ENCODE data around the gene CAPZB.

Gene CAPZB

GRCh38 chr1:19425646-19426239 is 59.6 kb downstream of the CAPZB start:
- in situ Hi-C loops (cut with MboI; ENCODE audit: low pct_unique_long_range_greater_than_20kb, low sequenced_read_pairs, unreplicated experiment), result no loop called here
- no peak for DNase-seq (ENCODE audit: low spot score)
- TF ChIP-seq CTCF (IDR thresholded peaks at IDR 0.05; ENCODE audit: extremely low read depth, insufficient read depth, missing control alignments), result no peak

- in situ Hi-C loops (cut with MboI; ENCODE audit: low pct_unique_long_range_greater_than_20kb, low sequenced_read_pairs, unreplicated experiment), result no loop called here
- DNase-seq (ENCODE audit: low spot score), result no peak
- TF ChIP-seq CTCF (IDR thresholded peaks at IDR 0.05; ENCODE audit: extremely low read depth, insufficient read depth, missing control alignments), result no peak
Observed at GRCh38 chr1:19424651-19425570, 60.4 kb downstream of the CAPZB start.

- TF ChIP-seq CTCF (IDR thresholded peaks at IDR 0.05; ENCODE audit: extremely low read depth, insufficient read depth, missing control alignments), result no peak
- in situ Hi-C loops (cut with MboI; ENCODE audit: low pct_unique_long_range_greater_than_20kb, low sequenced_read_pairs, unreplicated experiment), result no loop called here
- no peak for DNase-seq (ENCODE audit: low spot score)
Observed at GRCh38 chr1:19423130-19423529, 62.2 kb downstream of the CAPZB start.

GRCh38 chr1:19421365-19421764 is 64.0 kb downstream of the CAPZB start:
- no peak for TF ChIP-seq CTCF (IDR thresholded peaks at IDR 0.05; ENCODE audit: extremely low read depth, insufficient read depth, missing control alignments)
- DNase-seq (ENCODE audit: low spot score), result no peak

GRCh38 chr1:19420606-19421005 is 64.7 kb downstream of the CAPZB start:
- no peak for TF ChIP-seq CTCF (IDR thresholded peaks at IDR 0.05; ENCODE audit: extremely low read depth, insufficient read depth, missing control alignments)
- in situ Hi-C loops (cut with MboI; ENCODE audit: low pct_unique_long_range_greater_than_20kb, low sequenced_read_pairs, unreplicated experiment), result no loop called here
- no peak for DNase-seq (ENCODE audit: low spot score)

More at GRCh38 chr1:19421365-19421764, 64.0 kb downstream of the CAPZB start:
- in situ Hi-C loops (cut with MboI; ENCODE audit: low pct_unique_long_range_greater_than_20kb, low sequenced_read_pairs, unreplicated experiment), result no loop called here

- in situ Hi-C loops (cut with MboI; ENCODE audit: low pct_unique_long_range_greater_than_20kb, low sequenced_read_pairs, unreplicated experiment), result no loop called here
- no peak for TF ChIP-seq CTCF (IDR thresholded peaks at IDR 0.05; ENCODE audit: extremely low read depth, insufficient read depth, missing control alignments)
- no peak for DNase-seq (ENCODE audit: low spot score)
Observed at GRCh38 chr1:19419691-19420090, 65.6 kb downstream of the CAPZB start.

Data from GM13977 (cell line).